Glutamatergic neuron (in vitro differentiated cells): ENCODE results near the gene DHX35. TPM values are rescaled to one million over a fixed set of nuclear protein-coding genes. Genes with fewer than 3 reads are reported as not detected.

ENCODE experiments used
- DNase-seq: peaks from one replicate; pipeline ENCODE4 v3.0.0; 2022
- H3K27ac Mint-ChIP-seq: one replicate; pipeline ENCODE4 v1.8.0; 2020; ENCODE audit warnings: mild to moderate bottlenecking, mixed read lengths, inconsistent platforms; ENCODE audit not compliant: unreplicated experiment
- H3K27me3 Mint-ChIP-seq: one replicate; pipeline ENCODE4 v1.8.0; 2020; ENCODE audit warnings: mild to moderate bottlenecking, moderate library complexity, mixed read lengths, inconsistent platforms; ENCODE audit not compliant: unreplicated experiment
- H3K36me3 Mint-ChIP-seq: one replicate; pipeline ENCODE4 v1.8.0; 2020; ENCODE audit warnings: mild to moderate bottlenecking, mixed read lengths, inconsistent platforms; ENCODE audit not compliant: unreplicated experiment
- H3K4me1 Mint-ChIP-seq: one replicate; pipeline ENCODE4 v1.8.0; 2020; ENCODE audit warnings: mild to moderate bottlenecking, low read depth, mixed read lengths, inconsistent platforms; ENCODE audit not compliant: unreplicated experiment
- H3K4me3 Mint-ChIP-seq: one replicate; pipeline ENCODE4 v1.8.0; 2020; ENCODE audit warnings: mild to moderate bottlenecking, mixed read lengths, inconsistent platforms; ENCODE audit not compliant: unreplicated experiment
- H3K9me3 Mint-ChIP-seq: one replicate; pipeline ENCODE4 v1.8.0; 2020; ENCODE audit warnings: mild to moderate bottlenecking, moderate library complexity, mixed read lengths, inconsistent platforms; ENCODE audit not compliant: unreplicated experiment
- CTCF ChIP-seq: fragments of 200-600 bp; sonication (generic); IDR thresholded peaks from one replicate; pipeline ENCODE4 v1.5.0; 2021; ENCODE audit not compliant: partially characterized antibody, unreplicated experiment
- total RNA-seq: library from RNA; stranded (reverse); fragmentation: NEBNext Ultra II Directional; extraction: Animal tissue kit (Norgen Biotek cat#: 25700); gene quantifications from one replicate; pipeline ENCODE4 v1.2.1, GENCODE V29; 2021; ENCODE audit not compliant: unreplicated experiment

The DHX35 gene
- total RNA-seq, 1 donor from 2014 or later = 12.0 TPM

DNA sequence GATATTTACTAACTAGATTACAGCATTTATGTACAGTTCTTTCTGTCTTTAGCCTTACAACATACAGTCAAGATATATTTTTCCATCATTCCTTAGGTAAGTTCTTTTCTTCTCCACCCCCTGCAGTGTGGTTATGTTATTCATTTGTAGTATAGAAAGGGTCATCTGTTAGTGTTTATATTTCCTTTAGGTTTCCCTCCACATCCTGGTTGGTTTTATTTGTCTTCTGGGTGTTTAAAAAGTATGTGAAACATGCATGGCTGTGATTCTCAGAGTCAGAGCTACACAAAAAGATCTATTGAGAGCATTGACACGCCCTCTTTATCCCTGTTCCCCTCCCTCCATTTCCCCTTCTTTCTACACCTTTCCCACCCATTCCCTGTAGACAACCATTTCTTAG, 20.1 kb downstream of the DHX35 start:
- Mint-ChIP-seq H3K36me3 (no peaks in the 10 kb centered on the region), H3K4me3 (no peak overlapping the region), H3K27me3 (no peaks in the 10 kb centered on the region), H3K27ac (no peak overlapping the region), H3K9me3 (no peaks in the 10 kb centered on the region), H3K4me1 (no peaks in the 10 kb centered on the region)
- TF ChIP-seq CTCF = no peak
- DNase-seq = no peak

- DNase-seq = no peak
- TF ChIP-seq CTCF = no peak
- H3K9me3 Mint-ChIP-seq = no peaks in the 10 kb centered on the region
- peaks cover 3% of the 10 kb centered on the region for H3K36me3 Mint-ChIP-seq
- no peak overlapping the region for H3K4me3 Mint-ChIP-seq
- peaks cover 7% of the 10 kb centered on the region for H3K4me1 Mint-ChIP-seq
- no peak overlapping the region for H3K27ac Mint-ChIP-seq
- no peaks in the 10 kb centered on the region for H3K27me3 Mint-ChIP-seq
These were observed 22.9 kb downstream of the DHX35 start for GRCh38 chr20:38985060-38985459.

- Mint-ChIP-seq H3K36me3 (peaks cover 3% of the 10 kb centered on the region), H3K27ac (no peak overlapping the region), H3K4me3 (no peak overlapping the region), H3K9me3 (no peaks in the 10 kb centered on the region), H3K4me1 (peaks cover 7% of the 10 kb centered on the region), H3K27me3 (no peaks in the 10 kb centered on the region)
- no peak for TF ChIP-seq CTCF
- no peak for DNase-seq
These were observed 23.5 kb downstream of the DHX35 start for GRCh38 chr20:38985603-38986170.

DNA sequence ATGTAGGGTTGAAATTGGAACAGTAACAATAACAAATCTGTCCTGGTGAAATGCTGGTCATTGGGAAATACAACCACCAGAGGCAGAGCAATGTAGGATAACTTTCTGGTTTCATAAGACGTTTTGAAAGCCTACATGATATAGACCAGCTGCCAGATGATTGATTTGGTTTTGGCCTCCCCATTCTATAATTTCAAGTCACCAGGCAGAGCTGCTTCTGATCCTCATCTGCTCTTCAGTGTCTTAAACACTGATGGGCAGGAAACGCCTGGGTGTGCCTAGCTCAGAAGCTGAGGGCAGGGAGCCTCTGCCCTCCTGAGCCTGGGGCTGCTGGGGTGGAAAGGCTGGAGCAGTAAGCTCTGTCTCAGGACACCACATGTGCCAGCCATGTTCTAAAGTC, 24.5 kb downstream of the DHX35 start:
- no peak for DNase-seq
- Mint-ChIP-seq H3K27me3 (no peaks in the 10 kb centered on the region), H3K36me3 (peaks cover 3% of the 10 kb centered on the region), H3K9me3 (no peaks in the 10 kb centered on the region), H3K4me1 (peaks cover 7% of the 10 kb centered on the region), H3K27ac (no peak overlapping the region), H3K4me3 (no peak overlapping the region)
- no peak for TF ChIP-seq CTCF

GRCh38 chr20:38987777-38988176, 25.6 kb downstream of the DHX35 start:
- H3K27ac Mint-ChIP-seq = no peak overlapping the region
- DNase-seq = no peak
- no peak overlapping the region for H3K4me3 Mint-ChIP-seq

More at GRCh38 chr20:38987777-38988176, 25.6 kb downstream of the DHX35 start:
- H3K27me3 Mint-ChIP-seq = no peaks in the 10 kb centered on the region
- peaks cover 7% of the 10 kb centered on the region for H3K4me1 Mint-ChIP-seq
- peaks cover 3% of the 10 kb centered on the region for H3K36me3 Mint-ChIP-seq
- TF ChIP-seq CTCF = no peak
- H3K9me3 Mint-ChIP-seq = no peaks in the 10 kb centered on the region
